Activated gamma-delta T cell treated with Interleukin-2 at 50 U/mL for 16 hours (primary cell): ENCODE measurements around the gene IQCE.

ENCODE experiments used
- DNase-seq: peaks from one replicate; pipeline ENCODE4 v3.0.0-alpha.2; 2020

The IQCE gene, protein sequence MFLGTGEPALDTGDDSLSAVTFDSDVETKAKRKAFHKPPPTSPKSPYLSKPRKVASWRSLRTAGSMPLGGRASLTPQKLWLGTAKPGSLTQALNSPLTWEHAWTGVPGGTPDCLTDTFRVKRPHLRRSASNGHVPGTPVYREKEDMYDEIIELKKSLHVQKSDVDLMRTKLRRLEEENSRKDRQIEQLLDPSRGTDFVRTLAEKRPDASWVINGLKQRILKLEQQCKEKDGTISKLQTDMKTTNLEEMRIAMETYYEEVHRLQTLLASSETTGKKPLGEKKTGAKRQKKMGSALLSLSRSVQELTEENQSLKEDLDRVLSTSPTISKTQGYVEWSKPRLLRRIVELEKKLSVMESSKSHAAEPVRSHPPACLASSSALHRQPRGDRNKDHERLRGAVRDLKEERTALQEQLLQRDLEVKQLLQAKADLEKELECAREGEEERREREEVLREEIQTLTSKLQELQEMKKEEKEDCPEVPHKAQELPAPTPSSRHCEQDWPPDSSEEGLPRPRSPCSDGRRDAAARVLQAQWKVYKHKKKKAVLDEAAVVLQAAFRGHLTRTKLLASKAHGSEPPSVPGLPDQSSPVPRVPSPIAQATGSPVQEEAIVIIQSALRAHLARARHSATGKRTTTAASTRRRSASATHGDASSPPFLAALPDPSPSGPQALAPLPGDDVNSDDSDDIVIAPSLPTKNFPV

DNA sequence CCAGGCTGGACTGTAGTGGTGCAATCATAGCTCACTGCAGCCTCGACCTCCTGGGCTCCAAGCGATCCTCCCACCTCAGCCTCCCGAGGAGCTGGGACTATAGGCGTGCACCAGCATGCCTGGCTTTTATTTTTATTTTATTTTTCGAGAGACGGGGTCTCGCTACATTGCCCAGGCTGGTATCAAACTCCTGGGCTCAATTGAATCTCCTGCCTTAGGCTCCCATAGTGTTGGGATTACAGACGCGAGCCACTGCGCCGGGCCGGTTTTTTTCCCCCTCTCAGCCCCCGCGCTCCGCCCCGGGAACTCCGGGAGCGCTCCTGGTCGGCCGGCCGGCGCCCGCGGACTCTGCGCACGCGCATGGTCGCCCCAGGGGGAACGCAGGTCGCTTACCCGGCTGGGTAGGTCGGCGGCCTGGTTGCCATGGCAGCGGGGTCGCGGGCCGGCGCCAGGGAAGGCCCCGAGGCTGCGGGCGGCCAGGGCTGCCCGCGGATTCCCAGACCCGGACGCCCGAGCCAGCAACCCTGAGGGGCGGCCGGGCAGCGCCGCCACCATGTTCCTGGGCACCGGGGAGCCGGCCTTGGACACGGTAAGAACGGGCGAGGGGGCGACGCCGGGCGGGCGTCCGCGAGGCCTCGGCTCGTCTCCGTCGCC is at the start of gene IQCE:
TSS of gene IQCE (plus strand) at position 351 of the 654 bp plus-strand sequence. CDS start at position 554, 203 bp downstream.
- peak; percentile 89 for DNase-seq

DNA sequence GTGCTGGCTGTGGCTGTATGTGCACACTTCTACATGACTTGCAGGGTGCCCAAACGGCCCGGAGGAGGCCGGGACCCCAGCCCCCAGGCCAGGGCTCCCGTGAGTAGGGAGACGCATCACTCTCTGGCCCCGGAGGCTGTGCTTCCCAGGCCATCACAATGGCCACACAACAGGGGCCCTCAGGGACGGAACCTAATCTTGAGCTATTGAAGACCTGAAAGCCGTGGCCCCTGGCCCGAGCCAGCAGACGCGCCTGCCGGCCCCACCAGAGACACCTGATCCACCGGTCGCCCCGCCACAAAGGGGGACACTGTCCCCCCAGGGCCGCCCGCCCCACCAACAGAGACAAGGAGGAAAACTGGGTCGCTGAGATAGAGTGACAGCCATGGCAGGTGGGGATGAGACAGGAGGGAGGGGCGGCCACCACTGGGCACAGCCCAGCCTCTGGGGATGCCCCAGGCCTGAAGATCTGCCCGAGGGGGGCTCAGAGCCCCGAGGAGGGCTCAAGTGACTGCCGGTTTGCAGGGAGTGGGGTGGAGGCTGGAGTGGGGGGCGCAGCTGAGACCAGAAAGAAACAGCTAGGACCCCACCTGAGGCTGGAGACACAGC is 49.4 kb upstream of the IQCE start:
- no peak for DNase-seq

DNA sequence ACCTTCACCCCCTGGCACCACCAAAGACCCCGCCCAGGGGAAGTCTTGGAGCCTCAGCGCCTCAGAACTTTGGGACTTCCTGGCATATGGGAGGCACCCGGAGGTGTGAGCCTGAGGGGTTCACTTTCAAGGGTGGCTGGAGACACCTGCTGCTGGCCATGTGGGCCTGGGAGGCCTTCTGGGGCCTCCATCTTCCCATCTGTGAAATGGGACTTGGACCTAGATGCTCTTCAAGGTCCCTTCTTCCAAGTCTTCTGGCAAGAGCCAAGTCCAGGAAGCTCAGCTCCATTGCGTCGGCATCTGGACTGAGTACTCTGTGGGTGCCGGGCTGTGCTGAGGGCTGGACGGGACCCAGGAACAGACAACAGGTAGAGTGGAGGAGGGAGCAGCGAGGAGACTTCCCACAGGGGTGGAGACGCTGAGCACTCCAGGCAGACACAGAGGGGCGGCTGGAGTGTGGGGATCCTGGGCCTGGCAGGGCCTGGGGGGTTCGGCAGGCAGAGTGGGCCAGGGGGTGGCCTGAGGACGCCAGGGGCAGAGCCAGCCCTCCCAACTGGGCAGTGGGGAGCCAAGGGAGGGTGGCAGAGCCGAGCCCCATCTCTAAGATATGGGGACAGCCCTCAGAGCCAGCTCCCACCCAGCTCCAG is 48.5 kb upstream of the IQCE start:
- DNase-seq: no peak

DNA sequence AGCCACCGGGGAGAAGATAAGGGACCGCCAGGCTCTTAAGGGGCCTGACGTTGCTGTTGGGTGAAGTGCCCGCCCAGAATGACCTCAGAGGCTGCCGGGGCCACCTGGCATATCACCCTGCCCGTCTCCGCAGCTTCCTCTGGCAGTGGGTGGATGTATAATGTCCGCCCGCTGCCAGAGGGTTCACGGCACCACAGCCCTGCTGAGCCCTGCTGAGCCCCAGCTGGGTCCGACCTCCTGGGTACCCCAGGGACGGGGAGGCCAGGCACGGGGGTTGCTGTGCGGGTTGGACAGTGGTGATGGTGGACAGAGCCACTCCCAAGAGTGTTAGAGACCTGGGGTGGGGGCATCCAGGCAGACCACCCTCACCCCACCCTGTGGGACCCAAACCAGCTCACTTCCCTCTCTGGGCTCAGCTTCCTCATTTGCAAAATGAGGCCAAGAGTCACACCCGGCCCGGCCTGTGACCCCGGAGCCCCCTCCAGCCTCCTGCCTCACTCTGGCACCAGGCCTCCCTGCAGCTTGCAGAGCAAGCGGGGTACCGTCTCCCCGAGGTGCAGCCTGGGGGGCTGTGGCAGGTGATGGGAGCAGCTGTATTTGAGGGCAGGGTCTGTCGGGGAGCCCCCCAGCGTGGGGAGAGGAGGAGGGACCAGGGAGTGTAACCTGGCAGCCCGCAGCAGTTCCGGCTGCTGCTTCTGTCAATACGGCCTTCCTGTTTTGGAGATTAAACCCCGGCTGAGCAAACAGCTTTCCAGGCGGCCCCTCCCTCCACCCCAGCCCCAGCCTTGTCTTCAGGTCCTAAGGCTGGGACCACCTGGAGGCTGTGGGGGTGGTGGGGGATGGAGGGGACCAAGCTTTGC is 47.6 kb upstream of the IQCE start:
- DNase-seq: peak; percentile 74

DNA sequence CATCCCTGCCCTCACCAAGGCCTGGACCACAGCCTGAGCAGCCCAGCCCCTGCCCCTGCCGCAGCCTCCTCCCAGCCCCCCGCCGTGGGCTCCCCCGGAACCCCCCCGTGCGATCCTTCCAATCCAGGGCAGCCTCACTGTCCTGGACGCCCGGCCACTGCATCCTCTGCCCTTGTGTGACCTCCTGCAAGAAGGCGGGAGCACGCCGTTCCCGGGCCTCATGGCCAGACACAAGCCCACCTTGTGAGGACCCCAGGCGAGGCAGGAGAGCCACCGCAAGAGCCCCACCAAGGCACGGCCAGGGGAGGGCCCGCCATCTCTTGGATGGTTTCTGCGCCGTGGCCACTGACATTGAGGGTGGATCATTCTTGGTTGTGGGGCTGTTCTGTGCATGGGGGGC is 47.0 kb upstream of the IQCE start:
- no peak for DNase-seq

DNA sequence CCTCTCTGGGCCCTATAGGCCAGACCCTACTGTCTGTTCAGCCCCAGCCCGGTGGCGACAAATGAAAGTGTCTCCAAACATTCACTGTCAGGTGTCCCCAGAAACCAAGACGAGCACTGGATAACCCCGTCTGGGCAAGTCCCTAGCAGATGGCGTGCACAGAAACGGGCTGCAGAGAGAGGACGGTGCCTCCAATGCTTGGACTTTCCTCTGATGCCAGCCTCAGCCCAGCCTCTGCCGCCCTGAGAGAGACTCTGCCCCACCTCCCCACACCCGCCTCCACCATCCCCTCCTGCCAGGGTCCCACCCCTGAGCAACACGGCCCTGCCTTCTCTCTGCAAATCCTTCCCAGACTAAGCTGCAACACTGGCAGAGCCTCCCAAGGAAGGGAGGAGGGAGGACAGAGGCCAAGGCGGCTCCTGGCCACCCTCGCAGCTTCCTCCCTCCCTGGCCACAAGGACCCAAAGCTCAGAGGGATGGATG is 46.6 kb upstream of the IQCE start:
- no peak for DNase-seq

DNA sequence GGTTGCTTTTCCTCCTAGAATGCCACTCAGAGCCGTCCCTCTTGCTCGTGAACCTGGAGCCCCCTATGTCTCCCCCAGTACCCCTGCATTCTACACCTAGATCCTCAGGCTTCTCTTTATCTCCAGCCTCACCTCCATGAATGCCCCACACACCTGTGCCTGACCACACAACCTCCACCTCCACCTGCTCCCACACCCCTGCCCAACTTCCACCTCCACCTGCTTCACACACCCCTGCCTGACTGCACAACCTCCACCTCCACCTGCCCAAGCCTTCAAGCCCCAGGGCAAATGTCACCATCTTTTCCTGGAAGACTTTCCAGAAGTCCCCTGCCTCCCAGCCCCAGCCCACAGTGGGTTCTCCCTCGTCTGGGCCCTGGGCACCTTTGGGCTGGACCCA is 46.1 kb upstream of the IQCE start:
- DNase-seq: no peak

DNA sequence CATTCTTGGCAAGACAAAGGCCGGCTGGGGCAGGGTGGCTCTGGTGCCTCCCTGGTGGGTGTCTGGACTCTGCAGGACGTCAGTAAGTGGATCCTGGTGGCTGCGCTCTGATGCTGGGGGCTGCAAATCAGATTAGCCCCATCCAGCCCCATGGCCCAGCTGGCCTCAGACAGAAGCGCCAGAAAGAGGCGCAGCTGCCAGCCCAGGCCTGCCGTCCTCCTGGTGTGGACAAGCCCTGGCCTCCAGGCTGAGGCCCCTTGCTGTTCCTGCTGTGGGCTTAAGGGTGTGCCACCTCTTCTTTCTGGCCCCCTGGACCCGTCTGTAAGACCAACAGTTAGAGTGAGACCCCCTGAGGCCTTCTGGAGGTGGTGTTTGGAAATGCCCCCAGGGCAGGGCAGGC is 45.1 kb upstream of the IQCE start:
- DNase-seq: no peak

DNA sequence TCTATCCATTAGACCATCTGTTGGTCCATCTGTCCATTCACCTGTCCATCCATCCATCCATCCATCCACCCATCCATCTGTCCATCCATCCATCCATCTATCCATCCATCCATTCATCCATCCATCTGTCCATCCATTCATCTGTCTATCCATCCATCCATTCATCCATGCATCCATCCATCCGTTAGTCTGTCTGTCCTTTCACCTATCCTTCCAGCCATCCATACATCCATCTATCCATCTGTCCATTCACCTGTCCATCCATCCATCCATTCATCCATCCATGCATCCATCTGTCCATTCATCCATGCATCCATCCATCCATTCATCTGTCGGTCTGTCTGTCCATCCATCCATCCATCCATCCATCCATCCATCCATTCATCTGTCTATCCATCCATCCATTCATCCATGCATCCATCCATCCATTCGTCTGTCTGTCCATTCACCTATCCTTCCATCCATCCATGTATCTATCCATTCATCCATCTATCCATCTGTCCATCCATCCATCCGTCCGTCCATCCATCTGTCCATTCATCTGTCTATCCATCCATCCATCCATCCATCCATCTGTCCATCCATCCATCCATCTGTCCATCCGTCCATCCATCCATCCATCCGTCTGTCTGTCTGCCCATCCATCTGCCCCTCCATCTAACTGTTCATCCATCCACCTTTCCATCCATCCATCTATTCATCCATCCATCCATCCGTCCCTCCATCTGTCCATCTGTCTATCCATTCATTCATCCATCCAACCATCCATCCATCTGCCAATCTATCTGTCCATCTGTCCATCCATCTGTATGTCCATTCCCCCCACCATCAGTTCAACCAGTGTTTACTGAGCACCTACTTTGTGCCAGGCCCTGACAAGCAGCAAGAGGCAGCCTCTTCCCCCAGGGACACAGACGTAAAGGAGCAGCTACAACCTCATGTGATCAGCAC is 44.0 kb upstream of the IQCE start:
- DNase-seq: no peak

DNA sequence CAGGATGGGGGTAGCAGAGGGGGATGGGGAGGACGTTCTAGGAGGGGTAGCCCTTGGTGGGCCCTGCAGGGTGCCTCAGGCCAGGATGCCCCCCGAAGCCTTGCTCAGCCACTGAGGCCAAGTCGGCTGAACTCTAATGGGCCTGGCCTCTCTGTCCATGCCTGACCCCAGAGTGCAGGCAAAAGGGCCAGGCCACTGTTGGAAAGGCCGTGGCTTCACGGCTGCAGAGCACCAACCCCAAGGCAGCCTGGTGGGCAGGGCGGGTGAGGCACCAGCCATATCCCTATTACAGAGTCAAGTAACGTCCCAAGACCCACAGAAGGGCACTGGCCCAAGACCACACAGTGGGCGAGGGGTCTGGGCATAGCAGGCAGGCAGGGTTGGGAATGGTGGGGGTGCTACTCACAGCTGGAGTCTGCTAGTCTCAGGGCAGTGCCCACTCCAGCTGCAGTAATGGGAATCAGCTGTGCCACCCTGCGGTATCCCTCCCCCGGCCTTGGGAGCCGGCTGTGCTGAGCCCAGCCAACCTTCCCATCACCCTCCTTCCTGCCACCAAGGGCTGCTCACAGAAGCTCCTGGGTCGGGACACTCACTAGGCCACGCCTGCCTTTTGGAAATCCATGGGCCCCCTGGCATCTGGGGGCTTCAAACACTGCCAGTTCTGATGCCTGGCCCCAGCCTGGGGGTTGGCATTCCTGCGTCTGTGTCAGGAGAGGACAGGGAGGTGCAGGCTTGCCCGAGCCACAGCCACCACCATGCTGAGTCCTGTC is 43.2 kb upstream of the IQCE start:
- no peak for DNase-seq

DNA sequence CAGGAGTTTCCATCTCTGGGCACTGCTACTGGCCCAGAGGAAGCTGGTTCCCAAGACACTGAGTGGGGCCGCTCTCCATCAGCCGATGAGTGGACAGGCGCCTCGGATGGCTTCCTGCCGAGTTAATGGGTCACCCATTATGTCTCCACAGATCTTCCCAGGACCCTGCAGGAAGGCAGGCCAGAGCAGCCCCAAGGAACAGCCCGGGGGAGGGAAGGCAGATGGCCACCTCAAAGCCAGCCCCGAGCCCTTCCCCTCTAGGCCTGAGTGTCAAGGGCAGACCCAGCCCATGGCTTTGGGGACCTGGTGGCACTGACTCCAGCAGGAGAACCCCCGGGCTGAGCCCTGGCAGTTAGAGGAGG is 42.6 kb upstream of the IQCE start:
- DNase-seq: no peak

DNA sequence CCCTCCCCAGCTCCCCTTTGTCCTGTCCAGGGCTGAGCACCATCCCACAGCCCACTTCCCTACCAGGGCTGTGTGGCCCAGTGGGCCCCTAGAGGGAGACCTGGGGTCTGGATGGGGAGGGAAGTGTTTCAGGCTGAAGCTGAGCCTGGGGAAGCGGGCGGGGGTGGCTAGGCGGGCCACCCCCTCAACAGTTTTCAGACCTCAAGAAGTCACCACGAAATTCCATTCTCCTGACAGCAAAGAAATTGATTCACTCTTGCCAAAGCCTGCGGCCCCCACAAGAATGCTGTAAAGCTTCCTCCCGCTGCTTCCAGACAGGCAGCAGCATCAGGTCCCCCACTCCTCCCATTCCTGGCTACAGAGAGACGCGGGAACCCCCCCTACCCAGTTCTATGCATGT is 41.8 kb upstream of the IQCE start:
- DNase-seq: no peak

DNA sequence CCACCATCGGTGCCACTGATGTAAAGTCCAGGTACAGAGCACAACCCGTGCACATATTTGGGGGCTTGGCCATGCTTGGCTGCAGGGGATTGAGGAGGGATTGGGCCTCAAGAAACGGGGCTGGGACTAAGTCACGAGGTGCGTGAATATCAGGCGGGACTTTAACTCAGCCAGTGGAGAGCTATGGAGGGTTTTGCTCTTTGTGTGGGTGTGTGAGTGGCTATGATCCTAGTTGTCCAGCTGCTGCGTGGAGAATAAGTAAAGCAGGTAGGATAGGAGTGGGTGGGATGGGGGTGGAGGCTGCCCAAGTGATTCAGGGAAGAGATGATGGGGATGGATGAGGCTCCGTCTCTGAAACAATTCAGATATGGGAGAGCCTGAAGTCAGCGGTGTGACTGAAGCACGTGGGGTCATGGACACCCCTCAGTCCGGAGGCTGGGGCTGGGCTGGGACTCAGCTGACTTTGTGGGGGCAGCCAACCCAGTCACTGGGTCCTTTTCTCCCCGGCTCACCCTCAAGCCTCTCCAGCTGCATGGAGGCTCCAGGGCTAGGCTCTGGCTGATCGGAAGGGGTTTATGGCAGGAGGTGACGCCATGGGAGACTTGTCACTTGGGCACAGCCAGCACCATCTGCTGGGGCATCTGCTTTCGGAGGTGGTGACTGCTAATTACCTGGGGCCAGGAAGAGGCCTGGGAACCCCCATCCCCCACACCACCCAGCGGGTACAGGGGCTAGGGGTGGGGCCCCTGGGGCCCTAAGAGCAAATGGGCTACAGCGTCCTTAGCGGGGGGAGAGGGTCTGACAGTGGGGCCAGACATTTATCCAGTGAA is 40.9 kb upstream of the IQCE start:
- no peak for DNase-seq

DNA sequence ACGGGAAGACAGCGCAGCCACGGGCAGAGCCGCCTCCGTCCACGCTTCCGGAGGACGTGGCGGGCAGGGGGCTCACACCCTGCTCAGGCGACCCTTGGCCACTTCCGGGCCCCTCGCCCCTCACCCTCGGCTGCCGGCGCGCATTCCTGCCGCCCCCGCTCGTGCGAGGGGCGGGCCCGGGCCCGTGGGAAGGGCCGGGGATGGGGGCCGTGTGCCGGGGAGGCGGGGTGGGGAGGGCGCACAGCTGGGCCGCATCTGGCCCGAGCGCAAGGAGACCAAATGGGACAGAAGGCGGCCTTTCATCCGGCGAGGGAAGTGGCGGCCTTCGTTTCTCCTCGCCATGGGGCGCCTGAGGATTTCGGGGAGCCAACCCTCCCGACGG is 40.1 kb upstream of the IQCE start:
- no peak for DNase-seq

DNA sequence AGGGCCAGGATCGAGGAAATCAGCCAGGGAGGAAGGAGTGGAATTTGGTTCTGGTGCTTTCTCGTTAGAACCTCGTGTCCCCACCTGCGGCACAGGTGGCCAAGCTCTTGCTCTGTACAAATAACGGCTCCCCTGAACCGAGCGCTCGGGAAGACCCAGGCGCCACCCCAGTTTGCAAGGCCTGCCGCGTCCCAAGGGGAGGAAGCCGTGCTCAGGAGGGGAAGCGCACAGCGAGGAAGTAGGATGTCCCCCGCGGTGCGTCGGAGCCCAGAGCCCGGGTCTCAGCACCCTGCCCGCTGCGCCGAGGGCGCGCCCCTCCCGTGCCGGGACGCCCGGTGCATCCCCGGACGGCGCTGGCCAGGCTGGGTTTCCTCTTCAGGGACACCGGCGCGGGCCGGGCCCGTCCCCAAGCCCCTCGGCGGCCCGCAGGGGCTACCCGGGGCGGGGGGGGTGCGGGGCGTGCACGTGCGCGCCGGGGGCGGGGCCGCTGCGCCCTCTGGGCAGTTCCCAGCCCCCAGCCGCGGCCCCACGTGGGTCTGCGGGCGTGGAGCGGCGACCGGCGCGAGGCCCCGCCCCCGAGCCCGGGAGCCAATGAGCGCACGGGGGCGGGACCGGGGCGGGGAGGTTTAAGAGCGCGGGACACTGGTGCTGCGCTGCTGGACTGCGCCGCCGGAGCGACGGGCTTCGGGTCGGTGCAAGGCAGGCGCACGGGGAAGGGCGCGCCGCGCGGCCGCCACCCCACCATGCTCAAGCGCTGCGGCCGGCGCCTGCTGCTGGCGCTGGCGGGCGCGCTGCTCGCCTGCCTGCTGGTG is 39.5 kb upstream of the IQCE start, which contains the start of gene LFNG:
TSS of gene LFNG (plus strand) at position 656 of the 812 bp plus-strand sequence. CDS start at position 744, 88 bp downstream.
- peak; percentile 84 for DNase-seq

DNA sequence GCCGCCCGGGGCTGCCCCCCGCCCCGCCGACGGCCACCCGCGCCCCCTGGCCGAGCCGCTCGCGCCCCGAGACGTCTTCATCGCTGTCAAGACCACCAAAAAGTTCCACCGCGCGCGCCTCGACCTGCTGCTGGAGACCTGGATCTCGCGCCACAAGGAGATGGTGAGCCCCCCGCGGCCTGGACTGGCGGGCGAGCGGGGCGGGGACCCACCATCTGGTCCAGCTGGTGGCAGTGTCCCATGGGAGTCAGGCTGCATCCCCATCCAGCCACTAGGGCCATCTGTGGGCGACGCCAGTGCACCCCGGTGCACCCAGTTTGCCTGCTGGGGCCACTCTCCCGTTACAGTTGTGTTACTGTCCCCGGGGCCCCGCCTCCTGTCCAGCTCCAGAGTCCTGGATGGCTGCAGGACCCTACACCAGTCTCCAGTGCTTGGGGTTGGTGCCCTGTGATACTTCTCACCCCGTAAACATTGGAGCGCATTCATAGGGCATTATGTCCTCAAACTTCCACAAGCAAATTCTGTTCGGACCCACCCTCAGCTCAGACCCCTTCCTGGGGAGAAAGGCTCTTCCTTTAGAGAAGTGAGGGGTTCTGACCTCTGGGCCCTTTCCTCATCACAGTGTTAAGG is 38.5 kb upstream of the IQCE start:
- no peak for DNase-seq

DNA sequence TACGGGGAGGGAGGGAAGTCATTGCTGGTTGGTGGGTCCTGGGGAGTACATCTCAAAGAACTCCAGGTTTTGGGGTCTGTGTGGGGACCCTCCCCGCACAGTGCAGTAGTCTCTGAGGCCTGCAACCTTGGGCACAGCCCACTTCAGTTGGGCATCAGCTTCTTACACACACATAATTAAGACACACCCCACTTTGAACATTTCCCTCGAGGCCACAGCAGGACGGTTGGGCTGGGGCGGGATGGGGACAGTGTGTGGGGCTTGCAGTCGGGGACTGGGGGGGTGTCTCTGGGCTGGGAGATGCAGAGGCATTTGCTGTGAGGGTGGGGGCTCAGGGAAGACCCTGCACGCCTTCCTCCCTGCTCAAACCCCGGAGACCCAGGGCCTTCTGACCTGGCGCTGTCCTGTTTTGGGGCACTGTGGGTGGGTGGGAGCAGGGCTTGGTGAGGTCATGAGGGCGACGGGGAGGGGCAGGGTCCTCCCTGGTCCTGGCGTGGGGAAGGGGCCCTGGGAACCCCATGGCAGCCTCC is 38.0 kb upstream of the IQCE start:
- no peak for DNase-seq
